ENCODE measurements around the gene DUSP5. TPM values are rescaled to one million over a fixed set of nuclear protein-coding genes. Genes with fewer than 3 reads are reported as not detected.
A peak's percentile ranks its signal among the peaks of the same experiment; 100 is the strongest.

DUSP5 gene
- total RNA-seq, 3 donors from 2014 or later, result 33.5 to 57.1 (median 56.5) TPM

GRCh38 chr10:110511734-110512449 lies 14.2 kb downstream of the DUSP5 start:
- ATAC-seq (no peak), DNase-seq (no peak)
- Mint-ChIP-seq H3K4me1 (ENCODE audit: low read depth) (peaks cover 48% of the 10 kb centered on the region), H3K4me3 (no peak overlapping the region), H3K36me3 (ENCODE audit: insufficient read depth) (peaks cover 79% of the 10 kb centered on the region), H3K27me3 (ENCODE audit: low read depth) (no peaks in the 10 kb centered on the region), H3K9me3 (peaks cover 3% of the 10 kb centered on the region)

GRCh38 chr10:110512461-110513187 lies 14.9 kb downstream of the DUSP5 start:
- Mint-ChIP-seq H3K27me3 (ENCODE audit: low read depth) (no peaks in the 10 kb centered on the region), H3K4me3 (no peak overlapping the region), H3K4me1 (ENCODE audit: low read depth) (peaks cover 46% of the 10 kb centered on the region), H3K36me3 (ENCODE audit: insufficient read depth) (peaks cover 74% of the 10 kb centered on the region), H3K9me3 (peaks cover 3% of the 10 kb centered on the region)
- ATAC-seq (peak; percentile 98 to 99), DNase-seq (peak; percentile 61)

DNA sequence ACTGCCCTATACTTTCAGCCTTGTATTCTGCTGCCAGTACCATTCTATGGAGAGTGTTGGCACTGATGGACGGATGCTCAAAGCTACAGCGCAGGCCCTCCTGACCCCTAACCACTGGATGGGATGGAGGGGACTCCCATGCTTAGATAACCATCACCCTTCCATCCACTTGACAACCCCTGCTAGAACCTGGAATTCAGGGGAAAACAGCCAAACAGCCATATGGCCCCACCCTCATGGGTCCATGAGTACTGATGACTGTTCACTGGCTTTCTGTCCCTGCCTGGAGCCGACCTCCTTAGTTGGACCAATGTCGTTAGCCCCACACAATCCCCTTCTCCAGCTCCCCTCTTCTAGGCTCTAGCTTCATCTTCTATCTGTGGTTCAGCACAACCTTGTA lies 16.2 kb downstream of the DUSP5 start:
- peaks cover 3% of the 10 kb centered on the region for H3K9me3 Mint-ChIP-seq
- DNase-seq (no peak), ATAC-seq (no peak)
- no peaks in the 10 kb centered on the region for H3K27me3 Mint-ChIP-seq (ENCODE audit: low read depth)
- no peak overlapping the region for H3K4me3 Mint-ChIP-seq
- H3K36me3 Mint-ChIP-seq (ENCODE audit: insufficient read depth), result peaks cover 62% of the 10 kb centered on the region
- peaks cover 33% of the 10 kb centered on the region for H3K4me1 Mint-ChIP-seq (ENCODE audit: low read depth)

DNA sequence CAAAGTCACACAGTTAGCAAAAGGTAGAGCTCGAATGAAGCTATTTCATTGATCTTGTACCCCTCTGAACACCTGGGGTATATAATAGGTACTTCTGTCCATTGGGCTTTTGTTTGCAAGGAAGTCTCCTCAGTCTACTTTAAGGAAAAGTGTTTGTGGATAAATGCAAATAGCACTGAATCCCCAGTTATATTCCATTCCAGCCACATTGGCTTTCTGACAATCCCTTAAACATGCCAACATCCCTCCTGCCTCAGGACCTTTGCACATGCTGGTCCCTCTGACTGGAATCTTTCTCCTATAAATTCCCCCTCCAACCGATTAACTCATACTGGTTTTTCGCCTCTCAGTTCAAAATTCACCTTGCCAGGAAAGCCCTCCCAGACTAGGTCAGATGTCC lies 17.1 kb downstream of the DUSP5 start:
- no peaks in the 10 kb centered on the region for H3K27me3 Mint-ChIP-seq (ENCODE audit: low read depth)
- H3K4me3 Mint-ChIP-seq, result no peak overlapping the region
- peaks cover 3% of the 10 kb centered on the region for H3K9me3 Mint-ChIP-seq
- no peak for DNase-seq
- peaks cover 54% of the 10 kb centered on the region for H3K36me3 Mint-ChIP-seq (ENCODE audit: insufficient read depth)
- H3K4me1 Mint-ChIP-seq (ENCODE audit: low read depth), result peaks cover 31% of the 10 kb centered on the region
- ATAC-seq, result no peak

DNA sequence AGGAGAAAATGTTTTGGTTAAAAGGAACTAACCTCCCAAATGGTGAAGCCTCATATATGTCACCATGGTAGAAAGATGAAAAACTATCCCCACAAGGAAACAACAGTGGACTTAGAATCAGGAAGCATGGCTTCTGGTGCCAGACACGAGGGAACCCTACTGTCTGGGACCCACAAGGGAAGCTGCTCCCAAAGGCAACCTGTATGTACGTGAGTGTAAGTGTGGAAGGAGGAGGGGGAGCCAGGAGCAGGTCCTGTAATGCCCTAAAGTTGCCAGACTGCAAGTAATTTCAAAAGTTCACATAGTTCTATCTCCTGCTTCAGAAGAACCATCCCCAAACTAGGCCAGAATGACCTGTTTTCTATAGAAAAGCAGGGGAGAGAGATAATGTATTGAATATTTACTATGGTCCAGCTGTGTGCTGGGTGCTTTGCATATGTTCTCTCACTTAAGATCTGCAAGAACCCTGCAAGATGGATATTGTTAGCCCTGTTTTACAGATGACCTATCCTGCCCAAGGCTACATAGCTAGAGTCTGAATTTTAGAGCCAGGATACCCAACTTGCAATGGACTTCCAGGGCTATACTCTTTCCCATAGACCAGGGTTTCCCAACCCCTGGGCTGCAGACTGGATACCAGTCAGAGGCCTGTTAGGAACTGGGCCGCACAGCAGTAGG lies 19.2 kb downstream of the DUSP5 start:
- H3K36me3 Mint-ChIP-seq (ENCODE audit: insufficient read depth), result peaks cover 37% of the 10 kb centered on the region
- no peaks in the 10 kb centered on the region for H3K27me3 Mint-ChIP-seq (ENCODE audit: low read depth)
- no peak overlapping the region for H3K4me3 Mint-ChIP-seq
- H3K9me3 Mint-ChIP-seq, result peaks cover 3% of the 10 kb centered on the region
- ATAC-seq, result no peak
- peaks cover 20% of the 10 kb centered on the region for H3K4me1 Mint-ChIP-seq (ENCODE audit: low read depth)
- no peak for DNase-seq

- Mint-ChIP-seq H3K4me1 (ENCODE audit: low read depth) (peaks cover 39% of the 10 kb centered on the region), H3K9me3 (no peaks in the 10 kb centered on the region), H3K27me3 (ENCODE audit: low read depth) (no peaks in the 10 kb centered on the region), H3K4me3 (no peak overlapping the region), H3K36me3 (ENCODE audit: insufficient read depth) (peaks cover 13% of the 10 kb centered on the region)
- peak; percentile 57 to 72 for ATAC-seq
- no peak for DNase-seq
These were observed 24.8 kb downstream of the DUSP5 start for GRCh38 chr10:110522365-110522988.

- DNase-seq, result no peak
- no peak overlapping the region for H3K4me3 Mint-ChIP-seq
These were observed 26.0 kb downstream of the DUSP5 start for GRCh38 chr10:110523736-110524135.

DNA sequence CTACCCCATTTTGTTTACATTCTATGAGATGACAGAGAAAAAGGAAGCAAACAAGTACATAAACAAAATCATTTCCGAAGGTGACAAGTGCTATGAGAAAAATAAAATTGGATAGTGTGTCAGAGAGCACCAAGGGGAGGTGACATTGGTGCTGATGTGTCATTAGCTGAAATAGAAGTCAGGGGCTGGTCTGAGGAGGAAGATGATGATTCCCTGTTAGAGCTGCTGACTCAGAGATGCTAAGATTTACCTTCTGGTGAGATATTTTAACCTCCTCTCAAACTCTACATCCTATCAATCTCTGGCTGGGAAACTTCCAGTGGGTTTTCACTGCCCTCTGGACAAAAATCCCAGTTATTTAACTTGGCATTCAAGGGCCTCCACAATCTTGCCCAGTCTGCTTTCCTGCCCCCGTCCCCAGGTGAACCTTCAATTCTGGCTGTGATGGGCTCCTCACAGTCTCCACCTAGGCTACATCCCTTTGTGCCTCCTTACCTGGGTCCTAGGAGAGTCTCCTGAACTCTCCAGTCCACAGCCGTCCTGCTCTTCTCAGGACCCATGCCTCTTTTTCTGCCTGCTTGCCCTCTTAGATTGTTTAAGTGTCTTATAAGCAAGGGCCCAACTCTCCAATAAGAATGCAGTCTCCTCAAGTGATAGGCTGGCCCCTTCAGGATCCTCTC lies 26.6 kb downstream of the DUSP5 start:
- no peak for DNase-seq
- H3K36me3 Mint-ChIP-seq (ENCODE audit: insufficient read depth), result peaks cover 11% of the 10 kb centered on the region
- peaks cover 57% of the 10 kb centered on the region for H3K4me1 Mint-ChIP-seq (ENCODE audit: low read depth)
- ATAC-seq, result peak in 1 of 2 donors; percentile 20
- H3K9me3 Mint-ChIP-seq, result no peaks in the 10 kb centered on the region
- no peak overlapping the region for H3K4me3 Mint-ChIP-seq
- H3K27me3 Mint-ChIP-seq (ENCODE audit: low read depth), result no peaks in the 10 kb centered on the region

More at GRCh38 chr10:110523736-110524135, 26.0 kb downstream of the DUSP5 start:
- Mint-ChIP-seq H3K27me3 (ENCODE audit: low read depth) (no peaks in the 10 kb centered on the region), H3K4me1 (ENCODE audit: low read depth) (peaks cover 51% of the 10 kb centered on the region), H3K9me3 (no peaks in the 10 kb centered on the region), H3K36me3 (ENCODE audit: insufficient read depth) (peaks cover 13% of the 10 kb centered on the region)
- no peak for ATAC-seq

DNA sequence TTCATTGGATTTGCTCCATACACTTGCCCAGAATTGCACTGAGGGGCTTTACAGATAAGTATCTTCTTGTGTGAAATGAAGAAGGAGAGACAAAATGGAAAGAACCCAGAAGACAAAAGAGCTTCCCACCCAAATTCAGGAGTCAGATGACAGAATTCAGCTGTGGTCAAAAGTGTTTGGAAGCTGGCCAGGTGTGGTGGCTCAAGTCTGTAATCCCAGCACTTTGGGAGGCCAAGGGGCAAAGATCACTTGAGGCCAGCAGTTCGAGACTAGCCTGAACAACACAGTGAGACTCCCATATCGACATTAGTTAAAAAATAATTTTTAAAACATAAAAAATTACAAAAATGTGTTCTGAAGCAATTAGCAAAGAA lies 27.1 kb downstream of the DUSP5 start:
- H3K27me3 Mint-ChIP-seq (ENCODE audit: low read depth), result no peaks in the 10 kb centered on the region

GRCh38 chr10:110525349-110526260 lies 27.9 kb downstream of the DUSP5 start:
- no peak for ATAC-seq
- H3K4me3 Mint-ChIP-seq, result no peak overlapping the region
- H3K27me3 Mint-ChIP-seq (ENCODE audit: low read depth), result no peaks in the 10 kb centered on the region
- H3K36me3 Mint-ChIP-seq (ENCODE audit: insufficient read depth), result peaks cover 8% of the 10 kb centered on the region
- H3K4me1 Mint-ChIP-seq (ENCODE audit: low read depth), result peaks cover 64% of the 10 kb centered on the region
- DNase-seq, result no peak
- no peaks in the 10 kb centered on the region for H3K9me3 Mint-ChIP-seq

More for the DNA sequence above, 27.1 kb downstream of the DUSP5 start:
- Mint-ChIP-seq H3K9me3 (no peaks in the 10 kb centered on the region), H3K36me3 (ENCODE audit: insufficient read depth) (peaks cover 11% of the 10 kb centered on the region), H3K4me3 (no peak overlapping the region), H3K4me1 (ENCODE audit: low read depth) (peaks cover 62% of the 10 kb centered on the region)
- no peak for DNase-seq
- ATAC-seq, result no peak

DNA sequence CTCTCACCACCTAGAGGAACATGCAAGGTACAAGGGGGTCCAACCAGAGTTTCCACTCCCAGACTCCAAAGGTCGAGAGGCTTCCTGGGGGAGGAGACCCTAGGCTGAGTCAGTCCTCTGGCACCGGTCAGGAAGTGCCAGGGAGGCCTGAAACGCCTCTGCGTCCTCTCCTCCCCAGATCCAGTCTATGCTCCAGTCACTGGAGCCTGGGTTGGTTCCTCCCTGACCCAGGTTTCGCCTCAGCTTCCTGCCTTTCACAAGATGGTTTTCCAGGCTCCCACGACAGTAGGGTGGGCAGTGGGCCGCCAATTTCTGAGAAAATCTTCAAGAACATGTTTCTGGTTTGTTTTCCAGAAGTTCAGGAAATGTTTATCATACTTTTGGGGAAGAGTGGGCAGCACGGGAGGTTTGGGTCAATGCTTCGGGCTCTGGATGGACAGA lies 30.0 kb downstream of the DUSP5 start:
- peaks cover 8% of the 10 kb centered on the region for H3K36me3 Mint-ChIP-seq (ENCODE audit: insufficient read depth)
- no peaks in the 10 kb centered on the region for H3K27me3 Mint-ChIP-seq (ENCODE audit: low read depth)
- no peak overlapping the region for H3K4me3 Mint-ChIP-seq
- no peaks in the 10 kb centered on the region for H3K9me3 Mint-ChIP-seq
- ATAC-seq, result no peak
- DNase-seq, result no peak
- peaks cover 60% of the 10 kb centered on the region for H3K4me1 Mint-ChIP-seq (ENCODE audit: low read depth)

DNA sequence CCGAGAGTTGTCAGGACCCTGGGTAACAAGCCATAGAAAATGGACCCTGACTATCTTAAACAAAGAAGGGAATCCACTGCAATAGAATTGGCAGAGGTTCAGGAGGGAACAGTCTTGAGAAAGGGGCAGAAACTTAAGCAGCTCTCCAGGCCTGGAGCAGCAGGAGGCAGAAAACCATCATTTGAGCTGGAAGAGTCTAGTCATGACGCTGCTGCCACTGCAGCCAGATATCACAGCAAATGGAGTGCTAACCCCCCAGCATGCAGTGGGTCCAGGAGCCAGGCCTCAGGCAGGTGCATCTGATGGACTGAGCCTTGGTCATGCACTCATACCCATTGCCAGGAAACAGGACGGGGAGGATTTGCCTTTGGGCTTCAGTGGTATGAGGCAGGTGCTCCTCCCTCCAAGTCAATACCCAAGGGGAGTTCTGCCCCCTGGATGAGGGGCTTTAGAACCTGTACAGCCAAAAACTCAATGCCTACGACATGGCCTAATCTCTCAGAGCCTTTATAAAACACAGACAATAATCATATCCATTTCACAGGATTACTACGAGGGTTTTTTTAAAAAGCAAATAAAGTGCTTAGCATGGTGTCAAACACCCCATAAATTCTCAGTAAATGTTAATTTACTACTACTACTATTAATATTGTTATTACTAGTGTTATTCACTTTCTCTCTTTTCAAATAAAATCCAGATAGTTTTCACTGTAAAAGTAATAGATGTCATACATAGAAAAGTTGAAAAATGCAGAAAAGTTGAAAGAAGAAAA lies 30.7 kb downstream of the DUSP5 start:
- H3K36me3 Mint-ChIP-seq (ENCODE audit: insufficient read depth), result peaks cover 7% of the 10 kb centered on the region
- peaks cover 62% of the 10 kb centered on the region for H3K4me1 Mint-ChIP-seq (ENCODE audit: low read depth)
- H3K9me3 Mint-ChIP-seq, result no peaks in the 10 kb centered on the region
- ATAC-seq, result peak; percentile 6 to 22
- no peaks in the 10 kb centered on the region for H3K27me3 Mint-ChIP-seq (ENCODE audit: low read depth)
- DNase-seq, result no peak
- H3K4me3 Mint-ChIP-seq, result no peak overlapping the region

Data from activated T-cell treated with anti-CD3 and anti-CD28 coated beads, Interleukin-2, amount 50 U/mL, for 4 hours (primary cell).